GM21528 (cell line): ENCODE measurements around the gene LYRM1.
"Not testable (repeated sequence)": the region's sequence is repeated elsewhere in the genome, so short reads cannot be mapped to it uniquely, and the experiment has no call there.

ENCODE experiments used
- ATAC-seq: cut with Tn5 transposase; IDR thresholded peaks from one replicate; pipeline ENCODE4 v1.9.1; 2021; ENCODE audit warnings: mild to moderate bottlenecking, moderate library complexity; ENCODE audit not compliant: unreplicated experiment, low FRiP score

Gene LYRM1

DNA sequence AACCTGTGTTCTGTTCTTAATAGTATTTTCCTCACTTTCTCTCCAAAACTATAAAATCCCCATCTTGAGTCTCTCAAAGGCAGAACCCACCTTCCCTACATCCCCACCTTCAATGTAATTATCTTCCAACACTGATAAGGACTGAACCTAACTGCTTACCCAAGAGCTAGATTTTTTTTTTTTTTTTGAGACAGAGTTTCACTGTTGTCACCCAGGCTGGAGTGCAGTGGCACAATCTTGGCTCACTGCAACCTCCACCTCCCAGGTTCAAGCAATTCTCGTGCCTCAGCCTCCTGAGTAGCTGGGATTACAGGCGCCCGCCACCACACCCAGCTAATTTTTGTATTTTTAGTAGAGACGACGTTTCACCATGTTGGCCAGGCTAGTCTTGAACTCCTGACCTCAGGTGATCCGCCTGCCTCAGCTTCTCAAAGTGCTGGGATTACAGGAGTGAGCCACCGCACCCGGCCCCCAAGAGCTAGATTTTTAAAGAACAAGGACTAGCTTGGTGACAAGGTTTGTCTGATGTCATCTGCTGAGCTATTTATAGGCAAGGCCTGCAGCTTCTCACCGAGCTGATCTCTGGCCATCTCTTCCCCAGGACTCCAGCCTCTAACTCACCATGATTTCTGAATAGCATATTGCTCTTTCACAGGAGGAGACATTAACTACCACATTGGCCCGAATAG is 29.2 kb downstream of the LYRM1 start:
- ATAC-seq: not testable (repeated sequence)

GRCh38 chr16:20930365-20930690 is 29.8 kb downstream of the LYRM1 start:
- no peak for ATAC-seq

DNA sequence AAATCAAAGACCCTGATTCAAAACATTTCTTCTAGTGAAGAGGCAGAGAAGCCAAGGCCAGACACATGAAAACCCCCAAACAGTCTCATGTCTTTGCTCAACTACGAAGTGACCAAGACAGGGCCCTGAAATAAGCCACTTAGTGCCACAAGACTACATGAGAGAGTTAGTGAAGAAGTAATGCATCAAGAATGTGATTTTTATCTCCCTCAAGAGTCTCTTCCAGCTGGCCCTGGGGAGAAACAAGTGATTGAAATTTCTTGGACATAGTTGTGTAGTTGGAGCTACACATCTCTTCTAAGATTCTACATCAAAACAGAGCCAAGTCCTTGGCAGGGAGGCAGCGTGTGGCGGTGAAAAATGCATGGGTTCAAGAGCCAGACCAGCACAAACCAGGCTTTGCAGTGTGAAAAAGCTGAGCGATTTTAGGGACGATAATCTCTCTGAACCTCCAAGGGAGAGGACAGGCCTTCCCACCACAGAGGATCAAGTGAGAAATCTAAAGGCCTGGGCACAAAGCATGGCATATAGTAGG is 30.6 kb downstream of the LYRM1 start:
- ATAC-seq: no peak

DNA sequence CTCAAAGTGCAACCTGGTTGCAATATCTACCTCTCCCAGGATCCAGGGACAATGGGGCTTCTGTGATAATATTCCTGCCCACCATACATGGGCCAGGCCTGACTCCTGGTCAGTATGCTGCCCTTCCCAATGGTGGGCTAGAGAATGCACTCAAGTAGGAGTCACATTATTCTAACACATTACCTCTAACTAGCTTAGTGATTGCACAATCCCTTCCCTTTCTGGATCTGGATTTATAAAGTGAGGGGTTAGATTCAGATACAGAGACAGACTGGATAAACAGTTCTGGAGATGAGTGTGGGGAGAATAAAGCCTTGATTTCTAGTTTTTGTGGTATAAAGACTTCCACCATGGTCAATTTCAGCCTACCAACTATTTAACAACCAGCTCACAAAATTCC is 33.0 kb downstream of the LYRM1 start:
- ATAC-seq: no peak

- ATAC-seq: no peak
Observed at GRCh38 chr16:20937736-20938135, 37.2 kb downstream of the LYRM1 start.

DNA sequence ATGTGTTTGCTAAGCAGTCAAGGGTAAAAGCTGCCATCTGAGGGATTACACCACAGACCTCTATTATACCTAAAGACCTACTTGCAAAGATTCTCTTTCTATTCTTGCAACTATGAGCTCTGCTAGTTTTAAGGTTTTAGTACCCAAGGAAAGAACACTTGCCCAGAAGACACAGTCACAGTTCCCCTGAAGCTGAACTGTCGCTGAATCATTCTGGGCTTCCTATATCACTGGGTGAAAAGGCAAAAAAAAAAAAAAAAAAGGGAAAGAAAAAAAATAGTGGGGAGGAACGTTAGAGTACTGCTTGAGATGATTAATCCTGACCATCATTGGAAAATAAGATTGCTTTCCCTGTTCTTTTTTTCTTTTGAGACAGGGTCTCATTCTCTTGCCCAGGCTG is 37.9 kb downstream of the LYRM1 start:
- ATAC-seq: no peak

- no peak for ATAC-seq
Observed at GRCh38 chr16:20939611-20940010, 39.0 kb downstream of the LYRM1 start.

GRCh38 chr16:20940871-20941635 is 40.5 kb downstream of the LYRM1 start:
- no peak for ATAC-seq

DNA sequence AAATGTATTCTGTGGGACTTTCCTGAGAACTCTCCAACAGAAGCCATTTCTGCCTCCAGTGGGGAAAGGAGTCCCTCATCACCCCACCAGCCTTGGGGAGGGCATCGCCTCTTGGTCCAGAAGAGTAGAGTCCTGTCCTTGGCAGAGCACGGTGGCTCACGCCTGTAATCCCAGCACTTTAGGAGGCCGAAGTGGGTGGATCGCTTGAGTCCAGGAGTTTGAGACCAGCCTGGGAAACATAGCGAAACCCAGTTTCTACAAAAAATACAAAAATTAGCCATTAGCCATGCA is 41.0 kb downstream of the LYRM1 start:
- ATAC-seq: no peak

- ATAC-seq: no peak
Observed at GRCh38 chr16:20942256-20942655, 41.7 kb downstream of the LYRM1 start.

GRCh38 chr16:20944861-20945574 is 44.4 kb downstream of the LYRM1 start:
- no peak for ATAC-seq

DNA sequence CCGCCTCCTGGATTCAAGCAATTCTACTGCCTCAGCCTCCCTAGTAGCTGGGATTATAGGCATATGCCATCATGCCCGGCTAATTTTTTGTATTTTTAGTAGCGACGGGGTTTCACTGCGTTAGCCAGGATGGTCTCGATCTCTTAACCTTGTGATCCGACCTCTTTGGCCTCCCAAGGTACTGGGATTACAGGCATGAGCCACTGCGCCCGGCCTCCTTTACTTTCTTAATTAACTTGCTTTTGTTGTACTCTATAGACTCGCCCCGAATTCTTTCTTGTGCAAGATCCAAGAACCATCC is 45.0 kb downstream of the LYRM1 start:
- ATAC-seq: not testable (repeated sequence)

DNA sequence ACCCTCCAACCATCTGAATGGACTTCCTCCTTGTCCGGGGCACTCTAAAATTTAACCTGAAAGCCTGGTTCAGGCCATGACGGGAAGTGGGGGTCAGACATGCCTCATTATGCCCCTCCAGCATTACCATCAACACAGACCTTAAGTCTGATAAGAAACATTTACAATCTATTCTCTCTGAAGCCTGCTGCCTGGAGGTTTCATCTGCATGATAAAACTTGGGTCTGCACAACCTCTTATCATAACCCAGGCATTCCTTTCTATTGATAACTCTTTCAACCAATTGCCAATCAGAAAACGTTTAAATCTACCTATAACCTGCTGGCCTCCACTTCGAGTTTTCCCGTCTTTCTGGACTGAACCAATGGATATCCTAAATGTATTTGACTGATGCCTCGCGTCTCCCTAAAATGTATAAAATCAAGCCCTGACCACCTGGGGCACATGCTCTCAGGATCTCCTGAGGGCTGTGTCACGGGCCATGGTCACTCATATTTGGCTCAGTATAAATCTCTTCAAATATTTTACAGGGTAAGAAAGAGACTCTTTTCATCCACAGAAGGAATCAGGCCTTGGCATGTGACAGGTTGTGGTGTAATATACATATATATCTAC is 45.6 kb downstream of the LYRM1 start:
- ATAC-seq: no peak

- ATAC-seq: no peak
Observed at GRCh38 chr16:20948444-20948843, 47.9 kb downstream of the LYRM1 start.

- ATAC-seq: no peak
Observed at GRCh38 chr16:20949660-20950059, 49.1 kb downstream of the LYRM1 start.

DNA sequence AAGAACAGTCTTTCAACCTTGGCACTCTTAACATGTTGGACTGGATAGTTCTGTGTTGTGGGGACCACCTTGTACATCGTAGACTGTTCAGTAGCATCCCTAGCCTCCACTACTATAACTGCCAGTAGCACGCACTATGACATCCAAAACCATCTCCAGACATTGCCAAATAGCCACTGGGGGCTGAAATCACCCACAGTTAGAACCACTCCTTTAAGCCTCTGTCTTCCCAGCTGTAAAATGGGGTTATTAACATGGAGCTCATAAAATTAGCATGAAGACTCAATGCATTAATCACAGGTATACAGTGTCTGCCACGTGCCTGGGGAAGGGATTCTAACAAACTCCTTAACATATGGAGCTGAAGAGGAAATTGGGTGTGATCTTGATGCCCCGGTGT is 49.7 kb downstream of the LYRM1 start:
- ATAC-seq: no peak

- ATAC-seq: no peak
Observed at GRCh38 chr16:20952139-20952920, 51.8 kb downstream of the LYRM1 start.

GRCh38 chr16:20954574-20954973 is 54.0 kb downstream of the LYRM1 start:
- no peak for ATAC-seq

DNA sequence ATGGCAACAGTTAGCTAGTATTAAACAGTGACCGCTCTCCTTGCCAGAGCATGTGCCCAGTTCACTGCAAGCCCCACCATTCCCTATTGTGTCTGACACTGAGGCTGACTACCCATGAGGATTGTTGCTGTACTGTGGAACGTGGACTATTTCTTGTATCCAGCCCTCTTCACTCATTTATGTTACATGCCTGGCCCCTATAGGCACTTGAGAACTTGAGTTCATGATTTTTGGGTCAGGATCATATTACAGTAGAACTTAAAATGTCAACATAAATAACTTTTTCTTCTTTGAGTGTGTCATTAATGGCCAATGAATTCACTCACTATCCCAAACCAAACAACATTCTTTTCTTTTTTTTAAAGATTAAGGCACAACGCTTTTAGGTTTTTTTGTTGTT is 55.7 kb downstream of the LYRM1 start:
- no peak for ATAC-seq

DNA sequence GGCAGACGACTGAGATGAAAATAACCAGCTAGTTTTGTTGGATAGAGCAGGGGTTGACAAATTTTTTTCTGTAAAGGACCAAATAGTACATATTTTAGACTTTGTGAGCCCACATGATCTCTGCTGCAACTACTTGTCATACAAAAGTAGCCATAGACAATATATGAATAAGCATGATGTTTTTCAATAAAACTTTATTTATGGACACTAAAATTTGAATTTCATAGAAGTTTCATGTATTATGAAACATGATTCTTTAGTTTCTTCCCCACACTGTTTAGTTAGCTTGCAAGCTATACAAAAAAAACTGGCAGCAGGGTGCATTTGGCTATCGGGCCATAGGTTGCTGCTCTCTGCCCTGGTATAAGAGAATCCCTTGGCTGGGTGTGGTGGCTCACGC is 56.6 kb downstream of the LYRM1 start:
- ATAC-seq: no peak

DNA sequence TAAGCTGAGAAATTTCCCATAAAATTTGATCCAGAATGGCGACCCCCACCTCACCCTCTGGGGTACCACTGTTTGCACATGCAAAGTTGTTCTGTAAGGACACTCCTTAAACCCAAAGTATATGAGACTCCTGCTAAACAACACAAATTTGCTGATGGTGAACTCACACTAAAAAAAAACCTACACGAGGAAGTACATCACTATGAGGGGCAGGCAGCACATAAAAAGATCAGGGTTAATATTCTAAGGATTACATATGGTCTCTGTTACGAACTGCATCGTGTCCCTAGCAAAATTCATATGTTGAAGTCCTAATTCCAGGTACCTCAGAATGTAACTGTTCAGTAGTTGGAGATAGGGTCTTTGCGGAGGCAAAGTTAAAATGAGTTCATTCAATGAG is 60.3 kb downstream of the LYRM1 start:
- no peak for ATAC-seq
